GM21367 (cell line): ENCODE results near the gene ZBTB45.
A peak's percentile ranks its signal among the peaks of the same experiment; 100 is the strongest.
"Not testable (repeated sequence)": the region's sequence is repeated elsewhere in the genome, so short reads cannot be mapped to it uniquely, and the experiment has no call there.

Experiments used
- ATAC-seq: cut with Tn5 transposase; IDR thresholded peaks from one replicate; pipeline ENCODE4 v1.9.1; 2021; ENCODE audit not compliant: unreplicated experiment

ZBTB45 gene

DNA sequence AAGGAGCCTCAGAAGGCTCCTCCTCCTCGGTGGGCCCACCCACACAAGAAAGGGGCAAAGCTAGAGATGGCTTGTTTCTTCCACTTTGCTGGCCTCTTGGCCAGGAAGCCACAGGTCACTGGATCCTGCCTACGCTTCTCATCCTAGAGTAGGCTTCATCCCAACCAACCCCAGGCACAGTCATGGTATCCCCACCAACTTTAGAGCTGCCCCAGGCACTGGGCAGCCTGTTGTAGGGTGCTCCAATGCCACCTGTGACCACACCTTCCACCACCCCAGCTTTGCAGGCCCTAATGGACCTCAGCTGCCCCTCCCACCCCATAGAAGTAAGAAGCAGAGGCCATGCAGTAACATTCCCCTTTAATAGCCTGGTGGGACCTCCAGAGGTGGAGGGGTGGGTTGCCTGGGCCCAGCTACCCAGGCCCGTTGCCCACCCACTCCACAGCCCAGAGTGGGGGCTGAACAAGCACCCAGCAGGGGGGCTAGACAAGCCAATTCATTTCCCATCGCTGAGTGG lies 35.8 kb upstream of the ZBTB45 start:
- no peak for ATAC-seq

DNA sequence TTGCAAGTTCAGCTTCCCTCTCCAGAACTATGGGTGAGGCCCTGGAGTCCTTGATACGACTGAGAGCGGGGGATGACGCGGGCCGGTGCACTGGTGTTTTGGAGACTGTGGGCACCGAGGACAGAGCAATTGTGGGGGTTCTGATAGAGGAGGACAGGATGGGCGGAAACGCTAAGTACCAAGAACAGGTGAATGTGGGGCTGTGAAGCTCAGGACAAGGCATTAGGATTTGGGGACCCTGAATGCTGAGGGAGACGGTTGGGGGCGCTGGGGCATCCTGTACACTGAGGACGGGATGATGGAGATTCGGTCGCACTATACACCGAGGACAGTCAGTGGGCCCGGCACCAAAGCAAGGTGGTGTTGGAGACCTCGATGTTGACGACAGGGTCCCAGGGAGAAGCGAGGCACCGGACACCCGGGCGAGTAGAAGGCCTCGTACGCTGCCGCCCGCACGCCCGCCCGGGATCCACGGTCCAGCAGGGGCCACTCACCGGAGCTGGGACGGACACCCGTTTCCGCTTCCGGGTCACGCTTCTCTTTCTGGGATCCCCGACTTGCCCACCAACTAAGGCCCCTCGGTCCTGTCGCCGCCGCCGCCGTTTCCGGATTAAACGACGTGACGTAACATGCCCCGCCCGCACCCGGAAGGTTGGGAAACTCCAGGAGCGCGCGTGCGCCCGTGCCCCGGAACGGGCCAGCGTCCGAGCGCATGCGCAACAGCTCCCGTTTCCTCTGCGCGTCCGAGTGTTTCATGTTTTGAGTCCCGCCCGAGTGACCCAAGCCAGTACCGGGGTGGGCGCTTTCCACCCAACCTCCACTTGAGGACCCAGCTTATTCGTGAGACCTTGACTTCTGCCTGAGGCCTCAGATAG lies 35.1 kb upstream of the ZBTB45 start, which contains the start of gene CHMP2A:
Gene CHMP2A, minus strand, starts transcription at position 612 of the 875 bp plus-strand sequence. CDS start 893 bp downstream, outside the sequence.
- ATAC-seq, result no peak

DNA sequence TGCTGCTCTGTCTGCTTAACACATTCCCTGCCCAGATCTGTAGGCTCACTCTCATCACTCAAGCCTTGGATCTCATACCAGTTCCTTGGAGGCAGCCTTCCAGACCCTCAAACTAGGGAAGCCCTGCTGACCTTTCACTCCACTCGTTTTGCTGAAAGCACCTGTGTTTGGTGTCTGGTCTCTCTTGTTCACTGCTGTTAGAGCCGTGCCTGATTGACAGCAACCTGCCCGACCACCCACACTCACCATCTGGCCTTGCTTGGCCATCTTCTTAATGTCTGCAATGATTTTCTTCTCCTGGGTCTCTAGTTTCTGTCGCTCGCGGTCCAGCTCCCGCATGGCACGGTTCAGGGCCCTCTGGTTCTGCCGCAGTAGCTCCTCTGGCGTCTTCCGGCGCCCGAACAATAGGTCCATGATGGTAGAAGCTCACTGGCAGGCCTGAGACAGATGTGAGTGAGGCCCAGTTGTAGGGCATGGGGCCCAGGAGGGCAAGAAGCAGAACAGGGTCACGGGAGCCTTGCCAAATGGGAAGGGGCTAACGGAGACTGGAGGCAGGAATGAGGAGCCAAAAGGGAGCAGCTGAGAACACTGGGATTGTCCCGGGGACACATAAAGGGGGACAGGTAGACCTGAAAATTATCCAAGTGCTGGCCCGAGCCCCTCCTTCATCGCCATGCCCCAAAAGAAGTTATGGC lies 34.3 kb upstream of the ZBTB45 start:
- no peak for ATAC-seq

DNA sequence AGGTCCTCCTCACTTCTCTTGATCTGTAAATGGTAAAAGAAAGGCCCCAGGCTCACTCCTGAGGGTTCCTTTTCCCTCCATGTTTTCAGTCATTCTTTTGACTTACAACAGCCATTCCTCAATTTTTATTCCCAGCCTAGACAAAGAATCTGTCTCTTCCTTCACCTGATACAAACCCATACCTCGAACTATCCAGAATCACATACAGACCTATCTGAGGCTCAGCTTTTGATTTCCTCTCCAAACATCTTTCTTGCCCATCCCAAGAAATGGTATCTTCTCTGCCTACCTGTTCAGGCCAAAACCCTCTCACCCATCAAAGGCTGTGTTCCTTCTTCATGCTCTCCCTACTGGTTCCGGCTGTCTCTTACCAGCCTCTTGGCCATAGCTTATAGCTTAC lies 33.0 kb upstream of the ZBTB45 start:
- ATAC-seq, result no peak

DNA sequence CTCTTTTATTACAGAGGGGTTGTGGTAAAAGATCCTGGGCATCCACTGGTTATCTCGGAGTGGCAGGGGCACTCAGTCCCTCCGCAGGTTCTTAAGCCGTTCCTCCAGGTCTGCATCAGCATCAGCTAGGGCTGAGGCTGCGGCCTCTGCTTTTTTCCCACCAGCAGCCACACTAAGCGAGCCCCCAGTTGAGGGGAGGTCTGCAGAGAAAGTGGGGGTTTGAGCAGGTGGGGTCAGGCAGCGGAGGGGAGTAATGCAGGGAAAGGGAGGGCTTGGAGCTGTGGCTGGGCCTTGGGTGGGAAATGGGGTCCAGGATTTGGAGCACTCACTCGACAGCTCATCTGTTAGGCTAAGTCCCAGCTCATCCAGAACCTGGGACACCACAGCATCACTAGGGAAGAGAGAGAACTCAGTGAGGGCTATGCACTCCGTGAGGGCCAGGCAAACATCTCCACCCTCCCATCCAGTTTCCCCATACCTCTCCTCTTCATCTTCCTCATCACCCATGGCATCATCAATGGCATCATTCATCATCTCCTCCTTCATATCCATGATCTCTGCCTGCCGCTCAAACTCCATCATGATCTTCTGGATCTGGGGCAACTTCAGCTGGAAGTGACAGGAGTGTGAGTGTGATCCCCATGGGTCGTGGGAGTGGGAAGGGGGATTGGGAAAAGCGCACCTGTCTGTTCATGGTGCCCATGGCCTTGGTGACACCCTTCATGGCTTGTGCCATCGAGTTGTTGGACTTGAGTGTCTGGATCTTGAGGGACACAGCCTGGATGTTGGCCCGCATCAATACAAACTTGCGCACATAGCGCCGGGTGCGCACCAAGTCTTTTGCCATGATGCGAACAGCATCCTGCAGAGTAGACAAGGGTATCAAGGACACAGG lies 32.2 kb upstream of the ZBTB45 start:
- no peak for ATAC-seq

DNA sequence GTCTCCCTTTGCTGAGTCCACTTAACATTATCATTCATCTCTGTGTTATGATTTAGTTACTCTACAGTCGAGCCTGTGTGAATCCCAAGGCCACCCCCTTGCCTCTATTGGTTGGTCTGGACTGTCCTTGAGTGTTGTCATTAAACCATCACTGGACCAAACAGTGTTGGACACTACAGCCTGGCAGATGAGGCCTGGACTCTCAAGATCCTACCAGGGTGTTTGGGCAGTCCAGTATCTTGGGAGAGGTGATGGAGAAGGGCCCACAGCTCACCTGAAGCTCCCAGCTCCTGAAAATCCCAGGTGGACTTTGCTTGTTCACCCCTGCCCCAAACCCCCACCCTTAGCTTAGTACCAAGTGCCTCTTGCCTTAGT lies 31.5 kb upstream of the ZBTB45 start:
- no peak for ATAC-seq

DNA sequence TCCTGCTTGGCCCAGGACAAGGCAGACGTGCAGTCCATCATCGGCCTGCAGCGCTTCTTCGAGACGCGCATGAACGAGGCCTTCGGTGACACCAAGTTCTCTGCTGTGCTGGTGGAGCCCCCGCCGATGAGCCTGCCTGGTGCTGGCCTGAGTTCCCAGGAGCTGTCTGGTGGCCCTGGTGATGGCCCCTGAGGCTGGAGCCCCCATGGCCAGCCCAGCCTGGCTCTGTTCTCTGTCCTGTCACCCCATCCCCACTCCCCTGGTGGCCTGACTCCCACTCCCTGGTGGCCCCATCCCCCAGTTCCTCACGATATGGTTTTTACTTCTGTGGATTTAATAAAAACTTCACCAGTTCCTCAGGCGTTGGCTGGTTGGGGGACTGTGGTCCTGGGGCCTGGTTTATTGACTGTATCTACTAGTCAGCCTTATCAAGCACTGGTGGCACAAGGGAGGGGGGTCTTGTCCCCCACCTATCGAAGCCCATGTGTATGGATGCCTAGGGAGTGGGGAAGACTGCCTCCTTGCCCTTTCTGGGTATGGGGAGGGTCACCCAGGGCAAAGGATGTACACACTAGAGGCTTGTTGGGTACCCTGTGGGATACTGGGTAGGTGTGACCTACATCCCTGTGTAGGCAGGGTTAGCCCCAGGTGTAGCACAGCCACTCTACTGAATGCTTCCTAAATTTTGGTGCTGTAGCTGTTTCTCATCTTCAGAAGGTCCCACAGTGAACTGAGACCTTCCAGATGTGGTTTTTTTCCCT lies 30.9 kb upstream of the ZBTB45 start:
- no peak for ATAC-seq

DNA sequence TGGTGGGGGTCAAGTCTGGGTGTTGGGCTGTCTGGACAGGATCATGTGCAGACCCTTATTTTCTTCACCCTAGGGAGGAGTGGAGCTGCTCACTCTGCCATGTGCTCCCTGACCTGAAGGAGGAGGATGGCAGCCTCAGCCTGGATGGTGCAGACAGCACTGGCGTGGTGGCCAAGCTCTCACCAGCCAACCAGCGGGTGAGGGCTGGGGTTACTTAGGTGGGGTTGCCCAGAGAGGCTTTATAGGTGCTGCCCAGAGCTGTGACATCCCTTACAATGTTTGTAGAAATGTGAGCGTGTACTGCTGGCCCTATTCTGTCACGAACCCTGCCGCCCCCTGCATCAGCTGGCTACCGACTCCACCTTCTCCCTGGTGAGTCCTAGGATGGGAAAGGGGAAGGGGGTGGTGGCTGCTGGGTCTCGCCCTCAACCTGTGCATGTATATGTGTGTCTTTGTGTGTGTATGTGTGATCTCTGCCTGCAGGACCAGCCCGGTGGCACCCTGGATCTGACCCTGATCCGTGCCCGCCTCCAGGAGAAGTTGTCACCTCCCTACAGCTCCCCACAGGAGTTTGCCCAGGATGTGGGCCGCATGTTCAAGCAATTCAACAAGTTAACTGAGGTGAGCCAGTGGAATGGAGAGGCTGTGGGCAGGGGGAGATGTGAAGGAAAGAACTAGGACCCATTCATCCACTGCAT lies 30.2 kb upstream of the ZBTB45 start:
- ATAC-seq, result no peak

DNA sequence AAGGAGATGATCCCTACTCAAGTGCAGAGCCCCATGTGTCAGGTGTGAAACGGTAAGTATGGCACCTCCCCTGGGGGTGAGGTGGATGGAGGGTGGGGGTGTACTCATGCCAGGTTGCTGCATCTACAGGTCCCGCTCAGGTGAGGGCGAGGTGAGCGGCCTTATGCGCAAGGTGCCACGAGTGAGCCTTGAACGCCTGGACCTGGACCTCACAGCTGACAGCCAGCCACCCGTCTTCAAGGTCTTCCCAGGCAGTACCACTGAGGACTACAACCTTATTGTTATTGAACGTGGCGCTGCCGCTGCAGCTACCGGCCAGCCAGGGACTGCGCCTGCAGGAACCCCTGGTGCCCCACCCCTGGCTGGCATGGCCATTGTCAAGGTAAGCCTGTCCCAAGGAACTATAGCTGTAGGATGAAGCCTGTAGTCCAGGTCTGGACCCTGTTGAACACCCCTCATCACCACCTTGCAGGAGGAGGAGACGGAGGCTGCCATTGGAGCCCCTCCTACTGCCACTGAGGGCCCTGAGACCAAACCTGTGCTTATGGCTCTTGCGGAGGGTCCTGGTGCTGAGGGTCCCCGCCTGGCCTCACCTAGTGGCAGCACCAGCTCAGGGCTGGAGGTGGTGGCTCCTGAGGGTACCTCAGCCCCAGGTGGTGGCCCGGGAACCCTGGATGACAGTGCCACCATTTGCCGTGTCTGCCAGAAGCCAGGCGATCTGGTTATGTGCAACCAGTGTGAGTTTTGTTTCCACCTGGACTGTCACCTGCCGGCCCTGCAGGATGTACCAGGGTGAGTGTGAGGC lies 29.5 kb upstream of the ZBTB45 start:
- ATAC-seq, result no peak

DNA sequence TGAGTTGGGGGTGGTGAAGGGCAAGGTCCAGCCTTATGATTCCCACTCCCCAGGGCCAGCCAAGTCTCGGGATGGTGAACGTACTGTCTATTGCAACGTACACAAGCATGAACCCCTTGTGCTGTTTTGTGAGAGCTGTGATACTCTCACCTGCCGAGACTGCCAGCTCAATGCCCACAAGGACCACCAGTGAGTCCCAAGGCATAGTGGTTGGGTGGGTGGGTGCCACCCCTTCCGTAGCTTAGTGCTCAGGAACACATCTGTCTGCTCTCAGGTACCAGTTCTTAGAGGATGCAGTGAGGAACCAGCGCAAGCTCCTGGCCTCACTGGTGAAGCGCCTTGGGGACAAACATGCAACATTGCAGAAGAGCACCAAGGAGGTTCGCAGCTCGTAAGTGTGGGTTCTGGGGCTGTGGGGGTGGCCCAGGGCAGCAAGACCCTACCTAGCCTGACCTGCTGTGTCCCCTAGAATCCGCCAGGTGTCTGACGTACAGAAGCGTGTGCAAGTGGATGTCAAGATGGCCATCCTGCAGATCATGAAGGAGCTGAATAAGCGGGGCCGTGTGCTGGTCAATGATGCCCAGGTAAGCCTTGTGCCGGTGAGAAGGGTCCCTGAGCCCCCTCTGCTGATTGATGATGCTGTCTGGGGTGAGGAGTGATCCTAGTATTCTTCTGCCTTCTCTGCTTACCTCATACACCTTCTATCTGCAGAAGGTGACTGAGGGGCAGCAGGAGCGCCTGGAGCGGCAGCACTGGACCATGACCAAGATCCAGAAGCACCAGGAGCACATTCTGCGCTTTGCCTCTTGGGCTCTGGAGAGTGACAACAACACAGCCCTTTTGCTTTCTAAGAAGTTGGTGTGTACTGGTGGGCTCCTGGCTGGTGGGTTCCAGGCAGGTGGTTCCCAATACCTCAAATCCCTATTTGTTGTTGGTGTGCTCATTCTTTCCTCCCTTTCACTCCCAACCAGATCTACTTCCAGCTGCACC lies 28.0 kb upstream of the ZBTB45 start:
- no peak for ATAC-seq

DNA sequence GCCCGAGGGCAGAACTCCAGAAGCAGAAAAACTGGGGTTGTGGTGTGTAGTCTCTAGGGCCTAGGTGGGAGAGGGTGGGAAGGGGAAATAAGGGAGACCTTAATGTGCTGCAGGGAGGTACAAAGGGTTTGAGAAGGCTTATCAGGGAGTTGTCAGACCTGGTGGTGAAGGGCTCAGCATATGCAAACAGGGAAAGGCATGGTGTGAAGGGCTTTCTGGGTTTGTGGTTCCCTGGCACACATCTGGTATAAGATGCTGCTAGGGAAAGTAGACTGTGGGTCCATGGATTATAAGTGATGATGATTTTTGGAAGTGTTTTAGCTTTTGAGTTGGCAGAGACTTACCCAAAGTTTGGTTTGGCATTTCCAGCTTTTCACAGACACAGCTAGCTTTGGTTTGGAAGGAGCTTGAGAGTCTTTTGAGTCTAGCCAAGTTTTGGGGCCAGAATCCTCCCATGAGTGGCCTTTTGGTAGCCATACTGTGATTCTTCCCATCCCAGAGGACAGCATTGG lies 26.5 kb upstream of the ZBTB45 start:
- ATAC-seq, result no peak

DNA sequence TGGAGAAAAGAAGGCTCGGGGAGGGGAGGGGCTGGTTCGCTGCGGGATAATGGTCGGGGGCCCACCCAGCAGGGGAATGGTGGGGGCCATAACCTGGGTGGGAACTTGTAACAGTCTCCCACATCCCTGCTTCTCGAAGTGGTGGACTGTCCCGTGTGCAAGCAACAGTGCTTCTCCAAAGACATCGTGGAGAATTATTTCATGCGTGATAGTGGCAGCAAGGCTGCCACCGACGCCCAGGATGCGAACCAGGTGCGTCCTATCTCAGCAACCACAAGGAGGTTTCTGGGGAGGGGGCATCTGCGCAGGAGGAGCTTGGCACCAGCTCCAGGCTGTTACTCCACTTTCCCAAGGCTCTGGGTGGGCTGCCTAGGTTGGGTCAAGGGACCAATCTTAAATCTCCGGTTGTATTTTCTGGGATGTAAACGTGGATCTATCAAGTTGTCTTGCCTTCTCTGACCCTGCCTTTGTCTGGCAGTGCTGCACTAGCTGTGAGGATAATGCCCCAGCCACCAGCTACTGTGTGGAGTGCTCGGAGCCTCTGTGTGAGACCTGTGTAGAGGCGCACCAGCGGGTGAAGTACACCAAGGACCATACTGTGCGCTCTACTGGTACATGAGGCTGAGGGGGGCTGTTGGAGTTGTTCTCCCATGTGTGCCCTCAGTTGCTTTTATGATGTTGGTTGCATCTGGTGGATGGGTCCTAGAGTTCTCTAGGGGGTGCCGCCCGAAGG lies 25.8 kb upstream of the ZBTB45 start:
- ATAC-seq, result no peak

DNA sequence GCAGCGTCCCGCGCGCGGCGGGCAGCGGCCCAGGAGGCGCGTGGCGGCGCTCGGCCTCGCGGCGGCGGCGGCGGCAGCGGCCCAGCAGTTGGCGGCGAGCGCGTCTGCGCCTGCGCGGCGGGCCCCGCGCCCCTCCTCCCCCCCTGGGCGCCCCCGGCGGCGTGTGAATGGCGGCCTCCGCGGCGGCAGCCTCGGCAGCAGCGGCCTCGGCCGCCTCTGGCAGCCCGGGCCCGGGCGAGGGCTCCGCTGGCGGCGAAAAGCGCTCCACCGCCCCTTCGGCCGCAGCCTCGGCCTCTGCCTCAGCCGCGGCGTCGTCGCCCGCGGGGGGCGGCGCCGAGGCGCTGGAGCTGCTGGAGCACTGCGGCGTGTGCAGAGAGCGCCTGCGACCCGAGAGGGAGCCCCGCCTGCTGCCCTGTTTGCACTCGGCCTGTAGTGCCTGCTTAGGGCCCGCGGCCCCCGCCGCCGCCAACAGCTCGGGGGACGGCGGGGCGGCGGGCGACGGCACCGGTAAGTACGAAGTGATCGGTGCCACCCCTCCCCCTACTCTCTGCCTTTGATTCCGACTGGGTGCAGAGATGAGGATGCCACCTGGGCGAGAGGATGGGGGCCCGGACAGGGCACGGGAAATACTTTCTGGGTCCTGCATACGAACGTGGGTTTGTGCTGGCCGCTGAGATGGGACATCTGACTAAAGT lies 25.1 kb upstream of the ZBTB45 start:
- ATAC-seq, result peak; percentile 28

DNA sequence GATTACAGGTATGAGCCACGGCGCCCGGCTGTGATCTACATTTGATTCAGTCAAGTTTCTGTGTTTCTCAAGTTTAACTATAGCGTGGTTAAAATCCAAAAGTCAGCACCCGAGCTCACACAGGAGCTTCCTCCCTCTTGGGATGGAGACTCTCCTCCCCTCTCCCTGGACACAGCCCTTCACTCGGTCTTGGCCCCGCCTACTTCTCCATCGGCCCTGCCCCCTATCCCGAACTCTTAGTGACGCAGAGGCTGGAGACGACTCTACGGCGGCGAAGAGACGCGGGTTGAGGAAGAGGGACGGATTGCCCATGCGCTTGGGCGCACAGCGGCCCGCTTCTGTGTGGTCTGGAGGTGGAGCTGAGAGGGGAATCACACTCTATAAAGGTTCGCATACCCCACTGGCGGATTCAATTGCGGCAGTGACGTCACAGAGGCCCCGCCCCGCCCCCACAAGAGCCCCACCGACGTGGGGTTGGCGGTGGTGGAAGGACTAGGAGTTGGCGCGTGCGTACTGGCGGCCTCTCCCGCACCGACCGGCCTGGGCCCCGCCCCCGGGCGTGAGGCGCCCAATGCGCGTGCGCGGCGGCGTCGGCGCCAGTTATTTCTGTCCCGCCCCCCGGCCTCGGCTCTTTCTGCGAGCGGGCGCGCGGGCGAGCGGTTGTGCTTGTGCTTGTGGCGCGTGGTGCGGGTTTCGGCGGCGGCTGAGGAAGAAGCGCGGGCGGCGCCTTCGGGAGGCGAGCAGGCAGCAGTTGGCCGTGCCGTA lies 24.4 kb upstream of the ZBTB45 start, which contains the start of gene TRIM28:
Gene TRIM28, plus strand, starts transcription at position 239 of the 765 bp plus-strand sequence. CDS start 694 bp downstream, outside the sequence.
- ATAC-seq, result peak; percentile 68

DNA sequence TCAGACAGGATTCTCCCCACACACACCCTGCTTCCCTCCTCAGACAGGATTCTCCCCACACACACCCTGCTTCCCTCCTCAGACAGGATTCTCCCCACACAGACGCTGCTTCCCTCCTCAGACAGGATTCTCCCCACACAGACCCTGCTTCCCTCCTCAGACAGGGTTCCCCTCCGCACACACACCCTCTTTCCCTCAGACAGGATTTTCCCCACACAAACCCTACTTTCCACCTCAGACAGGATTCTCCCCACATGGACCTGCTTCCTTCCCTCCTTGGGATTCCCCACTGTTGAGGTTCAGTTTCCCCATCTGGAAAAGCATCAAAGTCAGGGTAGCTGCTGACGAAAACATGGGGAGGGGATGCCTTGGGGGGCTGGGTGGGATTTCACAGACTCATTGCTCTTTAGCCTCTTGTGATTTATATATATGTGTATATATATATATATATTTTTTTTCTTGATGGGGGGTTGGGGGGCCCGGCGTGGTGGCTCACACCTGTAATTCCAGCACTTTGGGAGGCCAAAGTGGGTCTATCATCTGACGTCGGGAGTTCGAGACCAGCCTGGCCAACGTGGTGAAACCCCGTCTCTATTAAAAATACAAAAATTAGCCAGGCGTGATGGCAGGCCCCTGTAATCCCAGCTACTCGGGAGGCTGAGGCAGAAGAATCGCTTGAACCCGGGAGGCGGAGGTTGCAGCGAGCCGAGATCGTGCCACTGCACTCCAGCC lies 23.2 kb upstream of the ZBTB45 start:
- ATAC-seq, result not testable (repeated sequence)
